H1 (cell line): ENCODE results near the gene MYO15A.

Source experiments
- BACH1 ChIP-seq: IDR thresholded peaks from 2 replicates; pipeline ENCODE4 v1.6.1; 2012; ENCODE audit warnings: low read length, improper control_type of control experiment
- CREB1 ChIP-seq: IDR thresholded peaks from 2 replicates; pipeline ENCODE4 v1.6.1; 2012; ENCODE audit warnings: inconsistent platforms
- KDM5A ChIP-seq: fragments of 200-600 bp; IDR thresholded peaks from 2 replicates; pipeline ENCODE4 v1.7.1; 2012; ENCODE audit warnings: mild to moderate bottlenecking, low read length, inconsistent platforms, mixed read lengths
- MAX ChIP-seq: IDR thresholded peaks from 2 replicates; pipeline ENCODE4 v1.6.1; 2012; ENCODE audit warnings: inconsistent platforms
- POLR2AphosphoS5 ChIP-seq: IDR thresholded peaks from 2 replicates; pipeline ENCODE4 v1.6.1; 2011; ENCODE audit warnings: low read depth, low read length
- POU5F1 ChIP-seq: IDR thresholded peaks from 2 replicates; pipeline ENCODE4 v1.6.1; 2011; ENCODE audit warnings: low read depth, mild to moderate bottlenecking, low read length, moderate library complexity
- ZNF274 ChIP-seq: IDR thresholded peaks from 2 replicates; pipeline ENCODE4 v1.7.0; 2012; ENCODE audit warnings: low read length, borderline replicate concordance; ENCODE audit errors: extremely low read depth
- TF ChIP-seq, protein P1 (sequence below), 3 experiments: IDR thresholded peaks; 1 replicate in 2 of 3; 2 replicates in 1 of 3; pipeline versions ENCODE4 v1.5.1 to v1.6.1; 2011; ENCODE audit warnings: low read length in 3 of 3, mild to moderate bottlenecking in 3 of 3, inconsistent platforms in 2 of 3, low read depth in 1 of 3, moderate library complexity in 1 of 3; ENCODE audit not compliant: insufficient read depth in 1 of 3; ENCODE audit errors: control extremely low read depth in 1 of 3

- TF ChIP-seq POLR2AphosphoS5 (no peak), ZNF274 (no peak), CREB1 (no peak), BACH1 (no peak), POU5F1 (no peak), MAX (no peak), KDM5A (no peak)
- TF ChIP-seq, protein P1, sequence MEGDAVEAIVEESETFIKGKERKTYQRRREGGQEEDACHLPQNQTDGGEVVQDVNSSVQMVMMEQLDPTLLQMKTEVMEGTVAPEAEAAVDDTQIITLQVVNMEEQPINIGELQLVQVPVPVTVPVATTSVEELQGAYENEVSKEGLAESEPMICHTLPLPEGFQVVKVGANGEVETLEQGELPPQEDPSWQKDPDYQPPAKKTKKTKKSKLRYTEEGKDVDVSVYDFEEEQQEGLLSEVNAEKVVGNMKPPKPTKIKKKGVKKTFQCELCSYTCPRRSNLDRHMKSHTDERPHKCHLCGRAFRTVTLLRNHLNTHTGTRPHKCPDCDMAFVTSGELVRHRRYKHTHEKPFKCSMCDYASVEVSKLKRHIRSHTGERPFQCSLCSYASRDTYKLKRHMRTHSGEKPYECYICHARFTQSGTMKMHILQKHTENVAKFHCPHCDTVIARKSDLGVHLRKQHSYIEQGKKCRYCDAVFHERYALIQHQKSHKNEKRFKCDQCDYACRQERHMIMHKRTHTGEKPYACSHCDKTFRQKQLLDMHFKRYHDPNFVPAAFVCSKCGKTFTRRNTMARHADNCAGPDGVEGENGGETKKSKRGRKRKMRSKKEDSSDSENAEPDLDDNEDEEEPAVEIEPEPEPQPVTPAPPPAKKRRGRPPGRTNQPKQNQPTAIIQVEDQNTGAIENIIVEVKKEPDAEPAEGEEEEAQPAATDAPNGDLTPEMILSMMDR (IDR thresholded peaks at IDR 0.05; ENCODE audit: control extremely low read depth in 1 of 3, insufficient read depth in 1 of 3, low read depth in 1 of 3, low read length in 3 of 3) = no peak
These were observed 585 bp upstream of the MYO15A start for GRCh38 chr17:18107971-18108370.
